GM21515 (cell line): Measurements from ENCODE around the gene KMT5B.

ENCODE experiments used
- ATAC-seq: cut with Tn5 transposase; IDR thresholded peaks from one replicate; pipeline ENCODE4 v1.9.1; 2021; ENCODE audit not compliant: unreplicated experiment

The KMT5B gene

DNA sequence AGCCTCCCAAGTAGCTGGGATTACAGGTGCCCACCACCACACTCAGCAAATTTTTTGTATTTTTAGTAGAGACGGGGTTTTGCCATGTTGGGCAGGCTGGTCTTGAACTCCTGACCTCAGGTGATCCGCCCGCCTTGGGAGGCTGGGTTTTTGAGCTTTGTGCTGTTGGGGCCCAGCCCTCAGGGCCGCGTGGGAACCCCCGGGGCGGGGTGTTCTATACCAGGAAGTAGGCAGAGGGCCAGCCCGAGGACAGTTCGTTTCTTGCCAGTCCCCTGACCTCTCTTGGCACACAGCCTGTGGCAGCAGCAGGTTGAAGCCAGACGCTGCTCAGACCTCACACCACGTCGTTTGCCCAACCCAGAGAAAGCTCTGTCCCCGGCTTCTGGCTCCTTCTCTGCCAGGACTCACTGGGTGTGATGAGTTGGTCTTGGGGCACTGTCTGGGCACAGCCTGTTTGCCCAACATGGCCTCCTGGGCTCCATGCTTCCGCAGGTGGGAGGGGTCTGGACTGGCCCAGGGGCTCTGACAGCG lies 67.0 kb downstream of the KMT5B start:
- ATAC-seq: no peak

DNA sequence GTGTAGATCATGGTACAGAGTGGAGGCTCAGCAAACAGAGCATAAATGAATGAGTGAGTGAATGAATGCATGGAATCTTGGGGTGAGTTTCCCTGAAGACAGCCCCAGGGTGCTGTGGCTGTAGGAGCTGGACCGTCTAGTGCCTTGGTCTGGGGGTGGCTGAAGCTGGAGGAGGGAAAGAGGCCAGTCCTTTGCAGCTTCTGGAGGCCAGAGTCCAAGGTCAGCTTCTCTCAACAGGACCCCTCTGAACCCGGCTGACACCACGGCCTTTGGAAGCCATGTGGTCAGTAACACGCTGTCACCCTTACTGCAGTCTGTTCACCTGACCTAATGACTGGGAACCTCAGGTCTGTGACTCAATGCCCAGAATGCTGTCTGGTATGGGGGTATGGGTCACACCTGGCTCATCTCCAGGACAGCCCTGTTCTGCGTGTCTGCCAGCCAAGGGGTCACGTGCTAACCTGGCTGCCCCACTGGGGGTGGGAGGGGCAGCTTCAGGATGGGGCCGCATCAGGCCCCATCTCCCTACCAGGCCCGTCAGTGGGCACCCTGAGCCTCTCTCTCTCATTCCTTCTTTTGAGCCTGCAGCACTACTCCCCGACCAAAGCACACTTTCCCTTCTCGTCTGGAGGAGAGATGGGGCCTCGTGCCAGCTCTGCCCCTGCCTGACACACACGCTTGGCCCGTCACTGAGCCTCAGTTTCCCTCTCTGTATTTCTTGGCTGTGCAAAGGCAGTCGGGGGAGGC lies 67.8 kb downstream of the KMT5B start:
- no peak for ATAC-seq

DNA sequence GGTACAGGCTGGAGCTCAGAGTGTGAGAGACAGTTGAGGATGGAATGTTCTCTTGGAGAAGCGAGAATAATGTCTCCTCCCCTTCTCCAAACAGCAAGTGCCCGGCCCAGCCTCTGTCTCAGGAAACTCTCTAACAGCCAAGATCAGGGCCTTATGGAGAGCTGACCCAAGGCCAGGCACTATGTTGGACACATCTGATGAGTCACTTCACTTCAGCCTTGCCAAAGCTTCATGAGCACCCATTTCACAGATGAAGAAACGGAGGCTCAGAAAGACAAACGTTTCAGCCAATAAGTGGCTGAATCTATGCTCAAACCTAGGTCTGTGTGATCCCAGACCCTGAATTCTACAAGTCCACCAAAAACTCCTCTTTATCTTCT lies 69.8 kb downstream of the KMT5B start:
- ATAC-seq: no peak

DNA sequence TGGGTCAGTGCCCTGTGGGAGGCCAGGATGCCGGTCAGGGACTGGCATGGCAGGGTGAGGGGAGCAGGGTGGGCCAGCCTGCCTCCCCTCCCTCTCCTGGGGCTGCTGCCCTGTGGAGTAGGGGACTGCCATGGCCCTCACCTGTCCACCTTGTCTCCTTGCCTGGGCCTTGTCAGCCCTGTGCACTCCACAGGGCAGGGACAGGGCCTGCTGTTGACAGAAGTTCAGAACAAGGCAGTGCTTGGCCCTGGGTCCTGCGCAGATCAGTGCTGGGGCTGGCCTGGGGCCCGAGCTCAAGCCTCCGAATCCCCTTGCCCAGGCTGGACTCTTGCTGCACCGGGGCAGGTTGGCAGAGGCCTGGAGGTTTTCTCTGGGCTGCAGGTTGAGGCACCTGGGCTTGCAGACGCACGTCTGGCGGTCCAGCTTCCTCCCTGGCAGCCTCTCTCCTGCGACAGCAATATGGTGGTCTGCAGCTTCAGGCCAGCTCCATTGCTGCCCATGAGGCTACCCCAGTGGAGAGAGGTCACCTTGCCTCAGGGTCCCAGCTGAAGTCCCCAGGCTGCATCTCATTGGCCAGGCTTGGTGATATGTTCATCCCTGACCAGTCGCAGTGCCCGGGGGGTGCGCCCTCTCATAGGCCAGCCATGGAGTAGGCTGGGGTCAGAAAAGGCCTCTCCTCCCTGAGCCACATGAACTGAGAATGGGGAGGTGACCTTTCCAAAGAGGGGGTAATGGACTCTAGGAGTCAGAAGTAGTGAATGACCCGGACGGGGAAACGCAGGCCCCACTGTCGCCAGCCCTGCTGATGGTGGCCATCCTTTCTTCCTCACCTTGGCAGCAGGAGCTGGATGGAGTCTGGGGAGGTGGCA lies 70.4 kb downstream of the KMT5B start:
- no peak for ATAC-seq

DNA sequence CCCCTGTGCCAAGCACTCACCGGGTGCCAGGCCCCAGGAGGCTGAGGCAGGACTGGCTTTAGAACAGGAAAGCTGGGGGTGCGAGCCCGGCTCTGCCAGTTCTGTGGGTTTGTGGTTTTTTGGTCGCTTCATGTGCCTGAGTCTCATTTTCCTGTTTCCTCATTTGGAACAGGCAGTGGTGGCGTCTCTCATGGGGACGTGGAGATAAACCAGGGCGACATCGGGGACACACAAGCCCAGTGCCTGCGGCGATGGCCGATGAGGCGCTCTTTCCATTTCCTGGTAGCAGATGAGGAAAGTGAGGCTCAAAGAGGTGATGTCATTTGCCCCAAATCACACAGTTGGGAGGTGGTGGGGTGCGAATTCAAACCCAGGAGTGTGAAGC lies 71.1 kb downstream of the KMT5B start:
- ATAC-seq: no peak

DNA sequence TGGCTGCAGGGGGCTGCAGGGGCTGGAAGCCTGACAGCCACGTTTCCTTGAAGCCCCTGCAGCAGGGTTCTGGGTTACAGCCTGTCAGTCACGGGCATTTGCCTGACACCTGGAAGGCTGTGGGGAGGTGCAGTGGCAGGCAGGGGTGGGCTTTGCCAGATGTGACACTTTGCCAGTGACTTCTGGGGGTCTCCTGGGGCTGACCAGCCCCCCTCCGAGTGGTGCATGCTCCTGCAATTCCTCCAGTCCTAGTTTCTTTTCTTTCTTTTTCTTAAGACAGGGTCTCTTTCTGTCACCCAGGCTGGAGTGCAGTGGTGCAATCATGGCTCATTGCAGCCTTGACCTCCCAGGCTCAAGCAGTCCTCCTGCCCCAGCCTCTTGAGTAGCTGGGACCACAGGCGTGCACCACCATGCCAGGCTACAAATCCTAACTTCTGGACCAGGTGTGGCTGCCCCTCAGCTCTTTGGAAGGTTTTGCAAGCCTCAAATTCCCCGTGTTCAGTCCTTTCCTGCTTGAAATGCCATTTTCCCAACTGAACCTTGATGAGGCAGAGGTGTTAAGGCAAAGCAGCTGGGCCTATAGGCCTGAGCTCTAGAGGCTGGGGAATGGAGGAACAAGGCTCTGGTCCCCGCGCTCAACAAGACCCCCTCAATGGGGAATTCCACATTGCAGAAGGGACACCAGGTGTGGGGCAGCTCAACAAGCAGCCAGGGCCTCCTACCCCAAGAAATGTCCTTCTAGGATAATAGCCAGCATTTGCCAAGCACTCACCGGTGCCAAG lies 71.7 kb downstream of the KMT5B start:
- ATAC-seq: no peak

DNA sequence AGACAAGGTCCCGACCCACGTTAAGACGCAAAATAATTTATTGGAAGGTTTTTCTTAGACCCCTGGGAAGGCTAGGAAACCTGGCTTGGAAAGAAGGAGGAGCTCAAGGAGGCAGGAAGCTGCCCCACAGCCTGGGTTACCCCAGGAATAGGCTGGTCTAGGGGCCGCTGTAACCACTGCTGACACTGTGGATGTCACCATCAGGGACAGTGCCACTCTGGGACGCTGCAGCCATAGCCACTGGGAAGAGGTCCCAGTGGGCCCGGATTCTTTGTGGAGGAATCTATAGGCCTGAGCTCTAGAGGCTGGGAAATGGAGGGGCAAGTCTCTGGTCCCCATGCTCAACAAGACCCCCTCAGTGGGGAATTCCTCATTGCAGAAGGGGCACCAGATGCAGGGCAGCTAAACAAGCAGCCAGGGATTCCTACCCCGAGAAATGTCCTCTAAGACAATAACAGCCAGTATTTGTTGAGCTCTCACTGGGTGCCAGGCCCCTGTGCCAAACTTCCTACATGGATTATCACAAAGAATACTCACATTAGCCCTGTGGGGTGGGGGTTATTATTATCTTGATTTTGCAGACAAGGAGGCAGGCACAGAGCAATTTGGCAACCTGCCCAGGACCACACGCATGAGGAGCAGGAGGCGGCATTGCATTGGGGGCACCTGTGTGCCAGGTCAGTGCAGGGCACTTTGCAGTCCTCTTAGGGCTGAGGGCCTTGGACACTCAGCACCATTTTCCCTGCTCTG lies 72.4 kb downstream of the KMT5B start:
- no peak for ATAC-seq

DNA sequence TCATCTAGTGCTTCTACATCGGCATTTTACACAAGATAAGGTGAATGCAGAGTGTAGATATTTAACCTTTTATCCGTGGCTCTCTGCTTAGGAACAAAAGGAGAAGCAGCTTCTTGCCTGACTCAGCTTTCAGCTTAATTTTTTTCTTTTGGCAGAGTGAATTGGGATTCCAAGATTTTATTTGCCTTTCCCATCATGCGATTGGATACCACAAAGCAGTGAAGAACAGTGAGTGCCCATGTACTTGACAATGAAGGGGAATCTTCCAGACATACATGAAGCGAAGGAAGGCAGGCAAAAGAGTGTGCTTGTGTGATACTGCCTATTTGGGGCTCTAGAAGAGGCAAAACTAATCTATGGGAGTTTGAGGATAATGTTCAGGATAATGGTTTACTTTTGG lies 74.9 kb downstream of the KMT5B start:
- no peak for ATAC-seq

DNA sequence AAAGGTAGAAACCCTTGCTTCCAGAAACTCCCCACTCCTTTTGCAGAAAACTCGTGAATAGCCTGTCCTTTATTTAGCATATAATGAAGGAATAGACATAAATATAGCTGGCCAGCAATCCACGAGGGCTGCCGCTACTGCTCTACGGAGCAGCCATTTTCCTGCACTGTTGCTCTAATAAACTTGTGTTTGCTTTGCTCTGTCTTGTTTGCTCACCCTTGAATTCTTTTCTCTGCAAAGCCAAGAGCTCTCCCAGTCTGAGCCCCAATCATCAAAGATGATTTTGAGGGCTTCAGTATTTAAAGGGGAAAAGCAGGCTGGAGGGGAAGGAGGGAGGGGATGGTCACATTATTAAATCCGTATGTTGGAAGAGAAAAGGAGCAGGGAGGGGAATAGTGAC lies 75.3 kb downstream of the KMT5B start:
- ATAC-seq: no peak

DNA sequence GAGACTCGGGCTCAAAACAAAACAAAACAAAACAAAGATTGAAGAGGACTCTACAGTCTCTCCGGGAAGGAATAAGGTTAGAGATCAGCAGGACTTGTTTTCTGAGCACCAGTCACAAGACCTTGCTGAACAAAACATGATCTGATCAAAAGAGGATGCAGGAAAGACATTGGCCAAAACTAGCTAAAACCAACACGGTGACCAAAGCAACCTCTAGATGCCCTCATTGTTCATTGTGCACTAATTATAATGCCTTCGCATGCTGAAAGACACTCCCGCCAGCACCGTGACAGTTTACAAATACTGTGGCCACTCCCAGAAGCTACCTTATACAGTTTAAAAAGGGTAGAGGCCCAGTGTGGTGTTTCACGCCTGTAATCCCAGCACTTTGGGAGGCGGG lies 76.2 kb downstream of the KMT5B start:
- ATAC-seq: no peak

DNA sequence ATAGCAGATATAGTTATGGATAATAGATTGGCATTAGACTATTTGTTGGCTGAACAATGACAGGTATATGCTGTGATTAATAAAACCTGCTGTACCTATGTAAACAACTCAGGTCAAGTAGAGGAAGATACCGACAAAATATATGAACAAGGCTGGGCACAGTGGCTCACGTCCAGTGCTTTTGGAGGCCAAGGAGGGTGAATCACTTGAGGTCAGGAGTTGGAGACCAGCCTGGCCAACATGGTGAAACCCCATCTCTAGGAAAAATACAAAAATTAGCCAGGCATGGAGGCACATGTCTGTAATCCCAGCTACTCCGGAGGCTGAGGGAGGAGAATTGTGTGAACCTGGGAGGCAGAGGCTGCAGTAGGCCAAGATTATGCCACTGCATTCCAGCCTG lies 77.9 kb downstream of the KMT5B start:
- no peak for ATAC-seq

DNA sequence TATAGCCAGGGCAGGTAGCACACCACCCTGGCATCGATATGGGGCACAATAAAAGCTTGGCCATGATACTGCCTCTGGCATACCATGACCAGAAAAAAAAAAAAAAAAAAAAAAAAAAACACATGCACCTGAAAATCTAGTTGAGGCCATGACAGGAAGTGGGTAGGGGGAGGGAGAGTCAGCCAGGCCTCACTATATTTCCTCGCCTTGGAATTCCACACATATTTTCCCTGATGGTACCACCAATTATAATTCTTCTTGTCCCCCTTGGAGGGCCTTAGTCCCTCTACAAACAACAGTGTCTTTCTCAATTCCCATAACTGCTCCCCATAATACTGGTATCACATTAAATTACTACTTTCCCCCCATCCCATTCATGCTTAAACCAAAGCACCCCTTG lies 79.3 kb downstream of the KMT5B start:
- ATAC-seq: no peak

DNA sequence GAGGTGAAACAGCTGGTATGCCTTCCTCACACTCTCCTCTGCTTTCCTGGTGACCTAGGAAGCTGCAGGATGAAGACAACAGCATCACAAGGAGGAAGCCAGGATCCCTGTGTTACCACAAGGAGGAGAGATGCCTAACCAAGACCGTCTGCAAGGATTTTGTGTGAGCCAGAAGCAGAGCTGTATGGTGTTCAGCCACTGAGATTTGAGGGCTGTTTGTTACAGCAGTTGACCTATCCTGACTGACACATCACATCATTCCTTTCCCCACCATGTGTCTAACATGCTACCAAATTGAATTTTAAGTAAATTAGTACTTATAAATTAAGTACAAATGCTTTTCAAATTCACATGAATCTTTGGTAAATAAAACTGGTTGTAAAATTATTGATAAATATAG lies 83.0 kb downstream of the KMT5B start:
- no peak for ATAC-seq

DNA sequence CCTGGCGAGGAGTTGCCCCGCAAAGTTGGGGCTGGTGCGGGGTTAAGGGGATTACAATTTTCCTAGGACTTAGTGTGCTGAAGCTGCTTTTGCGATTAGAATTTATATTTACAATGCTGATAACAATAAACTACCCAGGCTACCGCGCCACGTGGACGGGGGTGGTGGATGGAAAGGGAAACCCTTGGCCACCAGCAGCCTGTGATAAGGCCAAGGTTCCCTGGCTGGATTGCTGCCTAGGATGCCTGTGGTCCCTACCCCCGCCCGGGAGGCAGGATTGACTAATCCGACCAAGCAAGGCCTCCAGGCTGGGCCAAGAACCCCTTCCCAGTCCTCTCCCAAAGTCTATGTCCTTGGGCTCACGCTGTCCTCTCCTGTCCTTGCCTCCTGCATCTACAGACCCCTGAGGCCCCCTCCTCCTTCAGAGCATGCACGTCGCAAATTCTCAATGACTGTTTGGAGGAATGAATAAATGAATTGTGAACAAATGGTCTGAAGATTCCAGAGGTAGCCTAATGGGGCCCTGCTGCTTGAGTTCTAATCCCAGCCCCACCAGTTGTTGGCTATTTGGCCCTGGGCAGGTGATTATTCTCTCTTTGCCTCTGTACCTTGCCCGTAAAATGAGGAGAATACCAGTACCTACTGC lies 84.3 kb downstream of the KMT5B start:
- ATAC-seq: no peak

DNA sequence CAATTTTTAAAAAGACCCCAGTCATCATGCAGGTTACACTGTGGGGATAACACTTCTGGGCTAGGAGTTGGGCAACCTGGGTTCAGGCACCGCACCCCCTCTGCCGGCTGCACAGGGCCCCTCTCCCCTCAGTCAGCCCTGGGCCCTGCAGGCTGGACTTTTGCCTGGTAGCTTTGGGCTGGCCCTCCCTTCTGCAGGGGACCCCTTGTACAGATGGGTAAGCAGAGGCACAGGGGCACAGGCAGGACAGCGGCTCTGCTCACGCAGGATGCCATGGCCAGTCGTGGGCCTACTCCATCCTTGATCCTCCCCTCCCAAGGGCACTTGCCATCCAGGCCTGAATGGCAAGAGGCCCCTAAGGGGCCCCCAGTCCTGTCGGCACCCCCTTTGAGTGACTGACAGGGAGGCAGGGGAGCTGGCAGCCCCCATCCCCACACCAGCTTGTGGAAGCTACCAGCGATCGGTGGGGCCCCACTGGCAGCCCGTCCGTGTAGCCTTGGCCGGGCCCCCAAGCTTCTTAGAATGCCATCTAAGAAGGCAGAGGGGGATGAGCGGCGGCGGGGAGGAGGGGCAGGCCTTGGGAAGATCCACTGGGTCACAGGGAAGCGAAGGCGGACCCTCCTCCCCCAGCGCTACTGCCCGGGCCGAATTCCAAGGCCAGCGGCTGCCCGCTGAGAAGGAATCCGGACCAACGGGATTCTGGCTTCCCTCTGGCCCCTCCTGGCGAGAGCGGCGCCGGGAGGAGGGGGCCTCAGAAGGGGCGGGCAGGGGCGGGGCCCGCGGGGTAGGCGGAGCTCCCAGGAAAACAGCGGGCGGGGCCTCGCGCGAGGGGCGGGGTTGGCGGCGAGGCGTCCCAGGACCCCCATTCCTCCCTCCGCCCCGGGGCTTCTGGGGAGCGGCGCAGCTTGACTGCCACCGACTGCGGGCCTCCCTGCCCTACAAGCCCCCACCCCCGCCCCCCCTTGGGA lies 85.1 kb downstream of the KMT5B start:
- no peak for ATAC-seq

DNA sequence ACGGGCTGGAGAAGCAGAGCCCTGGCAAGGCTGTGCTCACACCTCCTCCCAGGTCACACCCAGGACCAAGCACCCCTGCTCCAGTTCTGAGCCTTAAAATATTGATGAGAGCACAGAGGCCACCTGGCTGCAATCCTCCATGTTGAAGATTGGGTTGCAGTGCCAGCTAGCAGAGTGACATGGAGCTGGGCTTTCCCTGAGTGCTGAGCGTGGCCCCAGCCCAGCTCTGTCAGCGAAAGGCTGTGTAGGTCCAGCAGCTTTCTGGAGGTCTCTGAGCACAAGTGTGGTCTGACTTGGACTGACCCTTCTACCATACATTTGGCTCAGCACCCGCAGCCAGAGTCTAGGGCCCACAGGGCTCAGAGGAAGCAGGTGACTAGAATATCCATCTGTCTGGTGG lies 87.9 kb downstream of the KMT5B start:
- ATAC-seq: no peak

DNA sequence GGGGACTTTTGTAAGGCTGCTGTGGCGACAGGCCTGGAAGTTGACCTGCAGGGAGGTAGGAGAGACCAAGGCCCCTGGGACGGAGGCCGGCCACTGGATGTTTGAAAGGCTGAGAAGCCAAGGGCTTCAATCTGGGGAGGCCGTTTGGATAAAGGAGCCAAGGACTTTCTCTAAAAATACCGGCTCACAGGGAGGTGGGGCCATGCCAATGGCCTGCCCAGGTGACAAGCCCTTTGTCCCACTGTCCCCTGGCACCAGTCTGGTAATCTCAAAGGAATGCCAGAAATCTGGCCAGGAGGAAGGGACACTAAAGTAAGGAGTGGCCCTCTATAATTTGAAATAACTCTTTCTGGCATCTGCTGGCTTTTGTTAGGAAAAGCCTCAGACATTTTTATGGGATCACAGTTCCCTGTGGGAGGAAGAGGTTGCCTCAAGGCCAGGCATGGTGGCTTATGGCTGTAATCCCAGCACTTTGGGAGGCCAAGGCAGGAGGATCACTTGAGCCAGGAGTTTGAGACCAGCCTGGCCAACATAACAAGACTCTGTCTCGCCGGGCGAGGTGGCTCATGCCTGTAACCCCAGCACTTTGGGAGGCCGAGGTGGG lies 90.1 kb downstream of the KMT5B start:
- ATAC-seq: no peak

DNA sequence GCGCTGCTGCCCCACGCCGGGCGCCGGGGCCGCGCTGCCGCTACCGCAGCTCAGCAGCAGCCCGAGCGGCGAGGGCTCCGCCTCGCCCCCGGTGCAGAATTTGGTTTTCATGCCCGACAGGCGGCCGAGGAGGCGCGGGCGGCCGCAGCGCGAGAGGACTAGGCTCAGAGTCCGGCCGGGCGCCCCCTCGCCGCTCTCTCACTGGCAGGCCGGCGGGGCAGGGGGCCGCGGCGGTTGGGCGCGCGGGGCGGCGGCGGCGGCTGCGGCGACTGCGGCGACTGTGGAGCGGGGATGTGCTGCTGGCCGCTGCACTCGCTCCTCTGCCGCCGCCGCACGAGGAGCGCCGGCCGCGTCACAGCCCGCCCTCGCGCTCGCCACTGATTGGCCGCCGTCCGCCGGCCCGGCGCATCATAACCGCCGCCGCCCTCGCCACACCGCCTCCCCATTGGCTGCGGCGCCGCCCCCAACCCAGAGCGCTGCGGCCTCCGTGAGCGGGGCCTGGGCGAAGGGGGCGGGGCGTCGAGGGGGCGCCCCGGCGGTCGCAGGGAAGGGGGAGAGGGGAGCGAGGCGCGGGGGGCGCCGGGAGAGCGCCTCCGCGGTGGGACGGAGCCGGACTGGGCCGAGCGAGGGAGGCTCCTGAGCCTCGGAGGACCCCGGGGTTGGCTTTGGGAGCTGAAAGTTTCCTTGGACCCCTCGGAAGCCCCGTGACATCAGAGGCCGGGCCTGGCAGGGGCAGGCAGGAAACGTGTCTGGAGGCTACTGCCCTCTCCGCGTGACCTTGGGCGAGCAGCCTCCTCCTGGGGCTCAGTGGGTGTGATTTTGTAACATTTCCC lies 91.8 kb downstream of the KMT5B start, which contains the start of gene CHKA:
Gene CHKA (minus strand): TSS at position 322 of the 833 bp plus-strand sequence. CDS start 211 bp downstream, at position 111.
- ATAC-seq: peak; percentile 79
